HFFc6 (cell line): ENCODE measurements around the gene ABHD6. TPM values are rescaled to one million over a fixed set of nuclear protein-coding genes. Genes with fewer than 3 reads are reported as not detected.
"Not testable (repeated sequence)": the region's sequence is repeated elsewhere in the genome, so short reads cannot be mapped to it uniquely, and the experiment has no call there.

Experiments
- DNase-seq: peaks from one replicate; pipeline ENCODE4 v3.0.0-alpha.2; 2018
- H3K27ac Mint-ChIP-seq: 2 replicates; pipeline ENCODE4 v1.8.0; 2020; ENCODE audit warnings: mild to moderate bottlenecking, mixed read lengths
- H3K27me3 Mint-ChIP-seq: 2 replicates; pipeline ENCODE4 v1.8.0; 2021; ENCODE audit warnings: mild to moderate bottlenecking, moderate library complexity, mixed read lengths; ENCODE audit not compliant: insufficient read depth
- H3K36me3 Mint-ChIP-seq: 2 replicates; pipeline ENCODE4 v1.8.0; 2021; ENCODE audit warnings: low read depth, mixed read lengths
- H3K4me1 Mint-ChIP-seq: 2 replicates; pipeline ENCODE4 v1.8.0; 2020; ENCODE audit warnings: low read depth, mixed read lengths
- H3K4me3 Mint-ChIP-seq: 2 replicates; pipeline ENCODE4 v1.8.0; 2020; ENCODE audit warnings: mild to moderate bottlenecking, moderate library complexity, mixed read lengths
- H3K9me3 Mint-ChIP-seq: 2 replicates; pipeline ENCODE4 v1.8.0; 2020; ENCODE audit warnings: mild to moderate bottlenecking, mixed read lengths
- total RNA-seq, 6 experiments: library from RNA; stranded (reverse); fragmentation: NEBNext Ultra II Directional; extraction: Animal tissue kit (Norgen Biotek cat#: 25700); gene quantifications; 2 replicates in 1 of 6; 3 replicates in 5 of 6; pipeline ENCODE4 v1.2.3, GENCODE V29; 2021
- TF ChIP-seq, protein P1 (sequence below): fragments of 200-600 bp; sonication (generic); IDR thresholded peaks from 2 replicates; pipeline ENCODE4 v1.5.0; 2021; ENCODE audit warnings: antibody characterized with exemption, mild to moderate bottlenecking

ABHD6 gene
- total RNA-seq, 6 experiments from 2014 or later = 6.1 to 8.9 (median 6.5) TPM

DNA sequence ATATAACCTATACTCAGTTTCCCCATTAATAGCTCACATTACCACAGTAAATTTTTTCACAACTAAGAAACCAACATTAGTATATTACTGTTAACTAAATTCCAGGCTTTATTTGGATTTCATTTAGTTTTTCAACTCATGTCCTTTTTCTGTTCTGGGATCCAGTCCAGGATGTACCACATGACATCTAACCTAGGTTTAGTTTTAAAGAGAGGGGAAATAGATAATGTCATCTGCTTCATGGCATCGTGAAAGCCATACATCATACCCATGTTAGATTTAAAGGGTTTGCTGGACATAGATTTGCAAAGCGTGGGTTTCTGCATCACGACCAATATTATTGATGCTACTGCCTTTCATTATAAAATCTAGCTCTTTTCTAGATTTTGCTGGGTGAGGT, 35.3 kb downstream of the ABHD6 start:
- peak overlapping the region; percentile 95 for H3K27ac Mint-ChIP-seq
- TF ChIP-seq, protein P1, sequence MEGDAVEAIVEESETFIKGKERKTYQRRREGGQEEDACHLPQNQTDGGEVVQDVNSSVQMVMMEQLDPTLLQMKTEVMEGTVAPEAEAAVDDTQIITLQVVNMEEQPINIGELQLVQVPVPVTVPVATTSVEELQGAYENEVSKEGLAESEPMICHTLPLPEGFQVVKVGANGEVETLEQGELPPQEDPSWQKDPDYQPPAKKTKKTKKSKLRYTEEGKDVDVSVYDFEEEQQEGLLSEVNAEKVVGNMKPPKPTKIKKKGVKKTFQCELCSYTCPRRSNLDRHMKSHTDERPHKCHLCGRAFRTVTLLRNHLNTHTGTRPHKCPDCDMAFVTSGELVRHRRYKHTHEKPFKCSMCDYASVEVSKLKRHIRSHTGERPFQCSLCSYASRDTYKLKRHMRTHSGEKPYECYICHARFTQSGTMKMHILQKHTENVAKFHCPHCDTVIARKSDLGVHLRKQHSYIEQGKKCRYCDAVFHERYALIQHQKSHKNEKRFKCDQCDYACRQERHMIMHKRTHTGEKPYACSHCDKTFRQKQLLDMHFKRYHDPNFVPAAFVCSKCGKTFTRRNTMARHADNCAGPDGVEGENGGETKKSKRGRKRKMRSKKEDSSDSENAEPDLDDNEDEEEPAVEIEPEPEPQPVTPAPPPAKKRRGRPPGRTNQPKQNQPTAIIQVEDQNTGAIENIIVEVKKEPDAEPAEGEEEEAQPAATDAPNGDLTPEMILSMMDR = no peak
- no peak for DNase-seq
- H3K4me1 Mint-ChIP-seq = peaks cover 32% of the 10 kb centered on the region
- peak overlapping the region; percentile 80; the same call in 1 of the 2 replicates for H3K4me3 Mint-ChIP-seq
- H3K36me3 Mint-ChIP-seq = peaks cover 36% of the 10 kb centered on the region
- no peaks in the 10 kb centered on the region for H3K27me3 Mint-ChIP-seq
- H3K9me3 Mint-ChIP-seq = no peaks in the 10 kb centered on the region

DNA sequence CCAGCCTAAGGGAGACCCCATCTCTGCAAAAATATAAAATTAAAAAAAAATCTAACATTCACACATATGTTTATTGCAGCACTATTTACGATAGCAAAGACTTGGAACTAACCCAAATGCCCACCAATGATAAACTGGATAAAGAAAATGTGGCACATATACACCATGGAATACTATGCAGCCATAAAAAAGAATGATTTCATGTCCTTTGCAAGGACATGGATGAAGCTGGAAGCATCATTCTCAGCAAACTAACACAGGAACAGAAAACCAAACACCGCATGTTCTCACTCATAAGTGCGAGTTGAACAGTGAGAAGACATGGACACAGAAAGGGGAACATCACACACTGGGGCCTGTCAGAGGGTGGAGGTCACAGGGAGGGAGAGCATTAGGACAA, 35.8 kb downstream of the ABHD6 start:
- H3K27ac Mint-ChIP-seq, H3K27me3 Mint-ChIP-seq, H3K4me3 Mint-ChIP-seq, H3K9me3 Mint-ChIP-seq, DNase-seq: not testable (repeated sequence)
- Mint-ChIP-seq H3K4me1 (peaks cover 32% of the 10 kb centered on the region), H3K36me3 (peaks cover 38% of the 10 kb centered on the region)

DNA sequence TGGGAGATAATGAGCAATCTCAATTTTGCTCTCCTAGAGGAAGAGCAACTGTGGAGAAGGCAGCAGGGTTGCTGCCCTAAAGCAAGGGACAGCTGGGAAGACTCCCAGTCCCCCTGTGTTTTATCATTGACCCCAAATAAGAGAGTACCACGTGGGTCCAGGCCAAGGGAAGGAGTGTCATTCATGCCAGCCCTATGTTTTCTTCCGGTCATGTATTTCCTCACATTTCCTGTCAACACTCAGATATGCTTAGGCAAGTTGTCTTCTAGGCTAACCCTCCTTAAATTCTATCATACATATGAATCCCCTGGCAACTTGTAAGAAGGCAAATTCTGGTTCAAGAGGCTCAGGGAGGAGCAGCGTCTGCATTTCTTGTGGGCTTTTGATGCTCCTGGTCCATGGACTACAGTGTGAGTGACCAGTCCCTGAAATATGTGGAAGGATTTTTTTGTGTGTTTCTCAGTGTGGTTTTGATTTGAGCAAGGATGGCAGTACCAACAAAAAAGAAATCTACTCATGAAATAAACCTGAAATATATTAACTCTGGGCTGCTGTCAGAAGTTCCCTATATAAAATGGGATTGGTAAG, 36.5 kb downstream of the ABHD6 start:
- peak overlapping the region; percentile 28; the same call in 1 of the 2 replicates for H3K27ac Mint-ChIP-seq
- no peak overlapping the region for H3K4me3 Mint-ChIP-seq
- TF ChIP-seq, protein P1 = no peak
- H3K4me1 Mint-ChIP-seq = peaks cover 32% of the 10 kb centered on the region
- H3K27me3 Mint-ChIP-seq = no peaks in the 10 kb centered on the region
- H3K9me3 Mint-ChIP-seq = no peaks in the 10 kb centered on the region
- peak; percentile 25 for DNase-seq
- H3K36me3 Mint-ChIP-seq = peaks cover 40% of the 10 kb centered on the region

DNA sequence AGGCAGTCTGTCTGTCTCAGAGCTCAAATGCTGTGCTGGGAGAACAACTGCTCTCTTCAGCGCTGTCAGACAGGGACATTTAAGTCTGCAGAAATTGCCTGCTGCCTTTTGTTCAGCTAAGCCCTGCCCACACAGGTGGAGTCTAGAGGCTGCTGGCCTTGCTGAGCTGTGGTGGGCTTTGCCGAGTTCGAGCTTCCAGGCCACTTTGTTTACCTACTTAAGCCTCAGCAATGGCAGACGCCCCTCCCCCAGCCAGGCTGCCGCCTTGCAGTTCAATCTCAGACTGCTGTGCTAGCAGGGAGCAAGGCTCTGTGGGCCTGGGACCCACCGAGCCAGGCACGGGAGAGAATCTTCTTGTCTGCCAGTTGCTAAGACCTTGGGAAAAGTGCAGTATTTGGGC, 43.5 kb downstream of the ABHD6 start:
- H3K27ac Mint-ChIP-seq = no peak overlapping the region
- H3K4me1 Mint-ChIP-seq = no peaks in the 10 kb centered on the region
- H3K27me3 Mint-ChIP-seq = peaks cover 1% of the 10 kb centered on the region; the same call in 1 of the 2 replicates
- DNase-seq = no peak
- H3K4me3 Mint-ChIP-seq = no peak overlapping the region
- no peaks in the 10 kb centered on the region for H3K9me3 Mint-ChIP-seq
- TF ChIP-seq, protein P1 = no peak
- peaks cover 33% of the 10 kb centered on the region for H3K36me3 Mint-ChIP-seq

DNA sequence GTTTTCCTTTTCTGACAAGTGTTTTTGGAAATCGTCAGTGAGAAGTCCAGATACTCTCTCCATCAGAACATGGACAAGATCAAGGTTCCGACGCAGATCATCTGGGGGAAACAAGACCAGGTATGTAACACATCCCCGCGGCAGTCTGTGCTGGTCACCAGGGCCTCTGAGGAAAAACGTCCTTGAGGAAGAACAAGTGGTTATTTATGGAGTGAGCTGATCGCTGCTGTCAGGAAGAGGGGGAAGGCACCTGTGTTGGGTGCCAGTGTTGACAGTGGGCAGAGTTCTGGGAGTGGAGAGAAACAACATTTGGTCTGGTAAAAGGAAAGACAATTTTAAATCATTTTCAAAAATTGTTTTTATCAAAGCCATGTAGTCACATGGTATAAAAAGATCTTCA, 47.7 kb downstream of the ABHD6 start:
- TF ChIP-seq, protein P1 = no peak
- Mint-ChIP-seq H3K4me1 (no peaks in the 10 kb centered on the region), H3K4me3 (no peak overlapping the region), H3K27me3 (peaks cover 1% of the 10 kb centered on the region; the same call in 1 of the 2 replicates), H3K27ac (no peak overlapping the region), H3K9me3 (no peaks in the 10 kb centered on the region), H3K36me3 (peaks cover 7% of the 10 kb centered on the region)
- no peak for DNase-seq

DNA sequence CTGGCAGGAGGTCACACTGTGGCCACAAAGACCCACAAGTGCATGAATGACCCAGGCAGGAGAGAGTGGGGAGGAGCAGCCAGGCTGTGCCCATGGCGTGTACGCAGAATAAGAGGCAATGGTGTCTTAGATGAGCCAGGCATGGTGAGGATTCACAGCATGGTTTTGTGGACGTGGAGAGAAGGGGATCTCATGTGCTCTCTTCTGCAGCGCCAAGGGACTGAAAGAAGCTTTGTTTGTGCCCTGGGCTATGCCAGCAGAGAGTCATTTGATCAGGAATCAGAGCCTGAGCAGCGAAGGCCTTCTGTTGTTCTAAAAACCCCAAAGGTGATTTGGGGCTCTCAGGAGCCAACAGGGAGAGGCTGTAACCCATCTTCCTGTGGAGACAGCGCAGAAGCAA, 49.8 kb downstream of the ABHD6 start:
- TF ChIP-seq, protein P1 = no peak
- no peaks in the 10 kb centered on the region for H3K9me3 Mint-ChIP-seq
- H3K27me3 Mint-ChIP-seq = peaks cover 1% of the 10 kb centered on the region; the same call in 1 of the 2 replicates
- H3K4me3 Mint-ChIP-seq = no peak overlapping the region
- H3K36me3 Mint-ChIP-seq = peaks cover 7% of the 10 kb centered on the region
- H3K4me1 Mint-ChIP-seq = no peaks in the 10 kb centered on the region
- DNase-seq = no peak
- no peak overlapping the region for H3K27ac Mint-ChIP-seq
